A673 (cell line): ENCODE measurements around the gene DPY19L3.

Experiments
- EZH2 ChIP-seq: fragments of 200-600 bp; sonication (generic); IDR thresholded peaks from 2 replicates; pipeline ENCODE4 v1.6.1; 2017; ENCODE audit warnings: borderline replicate concordance, low read depth, mild to moderate bottlenecking, mixed read lengths, antibody characterized with exemption, low read length; ENCODE audit not compliant: poor library complexity, severe bottlenecking
- TF ChIP-seq, protein P1 (sequence below): fragments of 300-800, 200-600 bp; sonication (generic); conservative IDR thresholded peaks from 2 replicates; pipeline ENCODE4 v1.5.1; 2017; ENCODE audit warnings: low read depth, mild to moderate bottlenecking, antibody characterized with exemption, low read length, moderate library complexity, mixed read lengths

- TF ChIP-seq, protein P1, sequence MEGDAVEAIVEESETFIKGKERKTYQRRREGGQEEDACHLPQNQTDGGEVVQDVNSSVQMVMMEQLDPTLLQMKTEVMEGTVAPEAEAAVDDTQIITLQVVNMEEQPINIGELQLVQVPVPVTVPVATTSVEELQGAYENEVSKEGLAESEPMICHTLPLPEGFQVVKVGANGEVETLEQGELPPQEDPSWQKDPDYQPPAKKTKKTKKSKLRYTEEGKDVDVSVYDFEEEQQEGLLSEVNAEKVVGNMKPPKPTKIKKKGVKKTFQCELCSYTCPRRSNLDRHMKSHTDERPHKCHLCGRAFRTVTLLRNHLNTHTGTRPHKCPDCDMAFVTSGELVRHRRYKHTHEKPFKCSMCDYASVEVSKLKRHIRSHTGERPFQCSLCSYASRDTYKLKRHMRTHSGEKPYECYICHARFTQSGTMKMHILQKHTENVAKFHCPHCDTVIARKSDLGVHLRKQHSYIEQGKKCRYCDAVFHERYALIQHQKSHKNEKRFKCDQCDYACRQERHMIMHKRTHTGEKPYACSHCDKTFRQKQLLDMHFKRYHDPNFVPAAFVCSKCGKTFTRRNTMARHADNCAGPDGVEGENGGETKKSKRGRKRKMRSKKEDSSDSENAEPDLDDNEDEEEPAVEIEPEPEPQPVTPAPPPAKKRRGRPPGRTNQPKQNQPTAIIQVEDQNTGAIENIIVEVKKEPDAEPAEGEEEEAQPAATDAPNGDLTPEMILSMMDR, result no peak
- no peak for TF ChIP-seq EZH2
These were observed 37.5 kb upstream of the DPY19L3 start for GRCh38 chr19:32367948-32368536.
